SK-N-SH (cell line): ENCODE results near the gene PRAF2. TPM values are rescaled to one million over a fixed set of nuclear protein-coding genes. Genes with fewer than 3 reads are reported as not detected.
A peak's percentile ranks its signal among the peaks of the same experiment; 100 is the strongest.

Experiments used
- CTCF ChIA-PET: fragments of 300-600, 350-600 bp; formaldehyde crosslinking; extraction: SDS; loops from one replicate; lab custom pipeline; 2021; lab: Yijun Ruan, JAX
- POLR2A ChIA-PET: fragments of 350-600 bp; sonication (Branson Sonifier 250); formaldehyde crosslinking; extraction: SDS; loops from one replicate; lab custom pipeline; 2020; ENCODE audit warnings: antibody characterized with exemption, inconsistent platforms; lab: Yijun Ruan, JAX
- DNase-seq: peaks from one replicate; pipeline ENCODE4 v3.0.0; 2012
- H2AFZ ChIP-seq: fragments of 200-600 bp; sonication (generic); 2 replicates; pipeline ENCODE4 v1.8.1; 2016; ENCODE audit warnings: antibody characterized with exemption, mild to moderate bottlenecking, low read depth
- H3F3A ChIP-seq: fragments of 200-600 bp; sonication (generic); replicated peaks from 2 replicates; pipeline ENCODE3; 2016; ENCODE audit warnings: antibody characterized with exemption, mild to moderate bottlenecking; ENCODE audit not compliant: insufficient read depth
- H3K27ac ChIP-seq, 2 experiments: fragments of 200-500 bp in 1 of 2; fragments of 200-600 bp in 1 of 2; sonication (Bioruptor generic) in 1 of 2; sonication (generic), shearing (Covaris generic) in 1 of 2; 2 replicates each; pipeline versions ENCODE4 v1.5.1 to v1.6.1; 2014 to 2016; ENCODE audit warnings: low read depth in 2 of 2, inconsistent platforms in 1 of 2, low read length in 1 of 2, mild to moderate bottlenecking in 1 of 2, mixed read lengths in 1 of 2
- H3K27me3 ChIP-seq: fragments of 200-600 bp; sonication (generic), shearing (Covaris generic); 2 replicates; pipeline ENCODE4 v1.6.1; 2016; ENCODE audit warnings: mixed run types; ENCODE audit not compliant: insufficient read depth
- H3K36me3 ChIP-seq, 2 experiments: fragments of 200-500 bp in 1 of 2; fragments of 200-600 bp in 1 of 2; sonication (Bioruptor generic) in 1 of 2; sonication (generic) in 1 of 2; replicated peaks in 1 of 2; 2 replicates each; pipeline versions ENCODE3 to v1.5.1; 2014 to 2016; ENCODE audit warnings: low read length in 1 of 2, mild to moderate bottlenecking in 1 of 2; ENCODE audit not compliant: insufficient read depth in 2 of 2, control insufficient read depth in 1 of 2
- H3K4me1 ChIP-seq, 2 experiments: fragments of 200-500 bp in 1 of 2; fragments of 200-600 bp in 1 of 2; sonication (Bioruptor generic) in 1 of 2; sonication (generic), shearing (Covaris generic) in 1 of 2; 2 replicates each; pipeline versions ENCODE4 v1.5.1 to v1.6.1; 2014 to 2016; ENCODE audit warnings: low read depth in 1 of 2, low read length in 1 of 2, mixed run types in 1 of 2; ENCODE audit not compliant: insufficient read depth in 2 of 2, control insufficient read depth in 1 of 2
- H3K4me2 ChIP-seq: fragments of 200-600 bp; sonication (generic), shearing (Covaris generic); 2 replicates; pipeline ENCODE4 v1.6.1; 2017; ENCODE audit warnings: mixed run types
- H3K4me3 ChIP-seq, 2 experiments: fragments of 200-500 bp in 1 of 2; fragments of 200-600 bp in 1 of 2; sonication (Bioruptor generic) in 1 of 2; sonication (generic), shearing (Covaris generic) in 1 of 2; 2 replicates each; pipeline versions ENCODE4 v1.5.1 to v1.8.1; 2014 to 2016; ENCODE audit warnings: low read depth in 2 of 2, inconsistent platforms in 1 of 2, low read length in 1 of 2, mild to moderate bottlenecking in 1 of 2, mixed read lengths in 1 of 2, moderate library complexity in 1 of 2
- H3K79me2 ChIP-seq: fragments of 200-600 bp; sonication (generic); 2 replicates; pipeline ENCODE4 v1.8.1; 2017; ENCODE audit warnings: mild to moderate bottlenecking; ENCODE audit not compliant: insufficient read depth
- H3K9ac ChIP-seq: fragments of 200-600 bp; sonication (generic); 2 replicates; pipeline ENCODE4 v1.6.1; 2017; ENCODE audit warnings: mixed run types
- H3K9me2 ChIP-seq: fragments of 200-600 bp; sonication (generic); 2 replicates; pipeline ENCODE4 v1.6.1; 2017; ENCODE audit warnings: mixed run types
- H3K9me3 ChIP-seq: fragments of 200-600 bp; sonication (generic); 2 replicates; pipeline ENCODE4 v1.6.1; 2017; ENCODE audit warnings: mixed run types, mild to moderate bottlenecking, moderate library complexity
- H4K20me1 ChIP-seq: fragments of 200-600 bp; sonication (generic); 2 replicates; pipeline ENCODE4 v1.6.1; 2017; ENCODE audit warnings: mild to moderate bottlenecking, mixed run types; ENCODE audit not compliant: insufficient read depth
- ELF1 ChIP-seq: IDR thresholded peaks from 2 replicates; pipeline ENCODE4 v1.4.0; 2012
- FOSL2 ChIP-seq: IDR thresholded peaks from 2 replicates; pipeline ENCODE4 v1.4.0; 2012; ENCODE audit warnings: low read depth, mild to moderate bottlenecking, moderate library complexity, borderline replicate concordance
- FOXM1 ChIP-seq: IDR thresholded peaks from 2 replicates; pipeline ENCODE4 v1.4.0; 2012; ENCODE audit warnings: low read depth, mild to moderate bottlenecking
- IRF3 ChIP-seq: fragments of 150-350 bp; IDR thresholded peaks from 2 replicates; pipeline ENCODE4 v1.6.1; 2016; ENCODE audit warnings: mild to moderate bottlenecking, low read depth, low read length
- MAX ChIP-seq: IDR thresholded peaks from 2 replicates; pipeline ENCODE4 v1.4.0; 2012; ENCODE audit warnings: low read depth
- RFX5 ChIP-seq: IDR thresholded peaks from 2 replicates; pipeline ENCODE4 v1.6.1; 2012; ENCODE audit warnings: mild to moderate bottlenecking, improper control_type of control experiment, low read length
- SIN3A ChIP-seq: IDR thresholded peaks from 2 replicates; pipeline ENCODE4 v1.6.1; 2012; ENCODE audit warnings: low read depth, mild to moderate bottlenecking, low read length, moderate library complexity, borderline replicate concordance
- TCF12 ChIP-seq: IDR thresholded peaks from 2 replicates; pipeline ENCODE4 v1.4.0; 2012
- TEAD4 ChIP-seq: IDR thresholded peaks from 2 replicates; pipeline ENCODE4 v1.4.0; 2012; ENCODE audit warnings: mild to moderate bottlenecking, borderline replicate concordance; ENCODE audit not compliant: insufficient read depth
- ZBTB33 ChIP-seq: IDR thresholded peaks from 2 replicates; pipeline ENCODE4 v1.4.0; 2012; ENCODE audit warnings: low read depth, borderline replicate concordance
- WGBS: methylation state at CpG from one replicate; pipeline ENCODE4 v1.1.6; 2017; ENCODE audit warnings: low lambda C conversion rate; 5-methylcytosine and 5-hydroxymethylcytosine counted together
- polyA plus RNA-seq, 3 experiments: library from polyadenylated mRNA; depleted of rRNA; stranded (reverse); fragments of >200 nt; gene quantifications; 2 replicates each; pipeline ENCODE4 v1.2.3, GENCODE V29; 2012
- TF ChIP-seq, protein P1 (sequence below): fragments of 200-600 bp; sonication (generic); IDR thresholded peaks from 2 replicates; pipeline ENCODE4 v1.6.1; 2017; ENCODE audit warnings: antibody characterized with exemption, mild to moderate bottlenecking, moderate library complexity

The PRAF2 gene
- polyA plus RNA-seq, 1 of the 3 experiments (the other 2 are of a cell fraction): 91.9 TPM

DNA sequence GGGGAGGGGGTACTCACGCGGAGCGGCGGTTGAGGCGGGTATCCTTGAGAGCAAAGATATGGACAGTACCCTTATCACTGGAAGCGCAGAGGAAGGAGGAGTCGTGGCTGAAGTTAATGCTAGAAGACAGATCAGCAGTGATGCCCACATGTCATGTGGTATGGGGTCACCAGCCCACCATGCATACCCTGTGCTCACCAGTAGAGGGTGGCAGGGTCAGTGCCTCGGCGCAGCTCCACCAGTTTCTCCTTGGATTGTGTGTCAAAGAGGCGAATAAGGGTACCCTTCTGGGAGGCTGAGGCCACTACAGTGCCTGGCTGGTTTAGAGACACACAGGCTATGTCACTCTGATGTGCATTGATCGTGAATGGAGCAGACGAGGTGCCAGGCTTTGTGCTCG is 1.5 kb upstream of the PRAF2 start:
- H4K20me1 ChIP-seq: 0 out of 2 replicates have a peak, but pooled peaks cover 5% of the 10 kb centered on the region

GRCh38 chrX:49072712-49073095 is 1.1 kb downstream of the PRAF2 start:
- ChIA-PET POLR2A (no interaction called here), CTCF (no interaction called here)
- WGBS: 62% methylated on average over 9 of the region's 10 CpGs
- Histone ChIP-seq H3K36me3 (peaks cover 0 to 3% of the 10 kb centered on the region in 2 experiments), H3K4me3 (peak overlapping the region; percentile 61 to 95), H3K4me1 (peaks cover 0 to 9% of the 10 kb centered on the region in 2 experiments; a peak in 1 of 4 replicates), H4K20me1 (0 out of 2 replicates have a peak, but pooled peaks cover 5% of the 10 kb centered on the region), H3K9me3 (no peaks in the 10 kb centered on the region), H3K4me2 (peak overlapping the region; percentile 89), H3K9me2 (no peaks in the 10 kb centered on the region), H3F3A (no peaks in the 10 kb centered on the region), H2AFZ (no peak overlapping the region), H3K27ac (peak overlapping the region in 1 of 2 experiments; percentile 5; a peak in 2 of 4 replicates), H3K9ac (peak overlapping the region; percentile 80), H3K27me3 (no peaks in the 10 kb centered on the region), H3K79me2 (peaks cover 24% of the 10 kb centered on the region)
- DNase-seq: peak; percentile 62
- no peak for TF ChIP-seq ZBTB33
- TF ChIP-seq SIN3A: no peak
- no peak for TF ChIP-seq FOSL2
- no peak for TF ChIP-seq RFX5
- no peak for TF ChIP-seq MAX
- no peak for TF ChIP-seq FOXM1
- TF ChIP-seq IRF3: no peak
- TF ChIP-seq ELF1: no peak
- TF ChIP-seq, protein P1, sequence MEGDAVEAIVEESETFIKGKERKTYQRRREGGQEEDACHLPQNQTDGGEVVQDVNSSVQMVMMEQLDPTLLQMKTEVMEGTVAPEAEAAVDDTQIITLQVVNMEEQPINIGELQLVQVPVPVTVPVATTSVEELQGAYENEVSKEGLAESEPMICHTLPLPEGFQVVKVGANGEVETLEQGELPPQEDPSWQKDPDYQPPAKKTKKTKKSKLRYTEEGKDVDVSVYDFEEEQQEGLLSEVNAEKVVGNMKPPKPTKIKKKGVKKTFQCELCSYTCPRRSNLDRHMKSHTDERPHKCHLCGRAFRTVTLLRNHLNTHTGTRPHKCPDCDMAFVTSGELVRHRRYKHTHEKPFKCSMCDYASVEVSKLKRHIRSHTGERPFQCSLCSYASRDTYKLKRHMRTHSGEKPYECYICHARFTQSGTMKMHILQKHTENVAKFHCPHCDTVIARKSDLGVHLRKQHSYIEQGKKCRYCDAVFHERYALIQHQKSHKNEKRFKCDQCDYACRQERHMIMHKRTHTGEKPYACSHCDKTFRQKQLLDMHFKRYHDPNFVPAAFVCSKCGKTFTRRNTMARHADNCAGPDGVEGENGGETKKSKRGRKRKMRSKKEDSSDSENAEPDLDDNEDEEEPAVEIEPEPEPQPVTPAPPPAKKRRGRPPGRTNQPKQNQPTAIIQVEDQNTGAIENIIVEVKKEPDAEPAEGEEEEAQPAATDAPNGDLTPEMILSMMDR: no peak
- no peak for TF ChIP-seq TCF12

More for the DNA sequence above, 1.5 kb upstream of the PRAF2 start:
- H3K4me3 ChIP-seq: no peak overlapping the region
- H3K4me1 ChIP-seq: peaks cover 0 to 13% of the 10 kb centered on the region in 2 experiments; a peak in 1 of 4 replicates
- H3K9me2 ChIP-seq: no peaks in the 10 kb centered on the region
- H3K27me3 ChIP-seq: no peaks in the 10 kb centered on the region
- TF ChIP-seq IRF3: no peak
- TF ChIP-seq TEAD4: no peak
- TF ChIP-seq, protein P1: peak; percentile 15; the same call in 1 of the 2 replicates
- TF ChIP-seq ELF1: no peak
- H2AFZ ChIP-seq: no peak overlapping the region
- WGBS: 80% methylated on average over 10 of the region's 13 CpGs
- ChIA-PET CTCF (no interaction called here), POLR2A (no interaction called here)
- no peak overlapping the region for H3K27ac ChIP-seq
- no peak overlapping the region for H3K4me2 ChIP-seq
- H3K9me3 ChIP-seq: no peaks in the 10 kb centered on the region
- no peaks in the 10 kb centered on the region for H3F3A ChIP-seq
- no peak for DNase-seq
- no peak overlapping the region for H3K9ac ChIP-seq
- H3K36me3 ChIP-seq: peaks cover 0 to 3% of the 10 kb centered on the region in 2 experiments
- H3K79me2 ChIP-seq: peaks cover 28% of the 10 kb centered on the region
